Measurements from ENCODE around the gene UPK2. TPM values are rescaled to one million over a fixed set of nuclear protein-coding genes. Genes with fewer than 3 reads are reported as not detected.

Gene UPK2
- total and polyA plus RNA-seq, 2 of the 13 experiments (the other 11 are each of a cell fraction or from before 2014, with no cell fraction given), result not detected

DNA sequence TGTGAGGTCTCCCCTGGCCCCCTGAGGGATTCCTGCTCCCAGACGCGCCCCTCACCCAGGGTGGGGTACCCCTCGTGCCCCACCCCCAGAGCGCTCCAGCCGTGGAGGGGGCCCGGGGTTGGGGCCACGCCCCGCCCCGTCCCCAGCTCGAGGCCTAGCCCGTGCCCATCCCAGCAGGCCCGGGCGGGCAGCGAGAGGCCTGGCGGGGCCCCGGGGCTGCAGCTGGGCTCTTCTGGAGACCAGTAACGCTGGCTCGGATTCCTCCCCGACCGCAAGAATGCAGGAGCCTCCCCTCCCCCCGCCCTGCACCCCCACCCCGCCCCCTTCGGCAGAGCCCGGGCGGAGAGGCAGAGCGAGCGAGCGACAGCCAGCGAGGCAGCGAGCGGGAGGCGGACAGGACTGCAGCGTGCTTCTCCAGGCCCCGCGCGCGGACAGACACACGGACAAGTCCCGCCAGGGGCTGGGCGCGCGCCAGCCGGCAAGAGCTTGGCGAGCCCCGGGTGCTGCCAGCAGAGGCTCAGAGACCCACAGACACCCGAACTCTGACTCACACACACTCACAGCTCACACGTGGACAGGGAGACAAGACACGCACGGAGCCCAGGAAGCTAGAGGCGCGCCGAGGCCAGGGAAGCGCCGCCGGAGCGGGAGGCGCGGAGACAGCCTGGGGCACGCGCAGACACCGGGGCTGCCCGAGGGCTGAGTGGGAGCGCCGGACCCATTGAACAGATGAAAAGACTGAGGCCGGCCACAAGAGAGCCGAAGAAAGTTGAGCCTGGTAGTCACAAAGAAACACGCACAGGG is 45.6 kb upstream of the UPK2 start (continued):
- TF ChIP-seq, protein P1, sequence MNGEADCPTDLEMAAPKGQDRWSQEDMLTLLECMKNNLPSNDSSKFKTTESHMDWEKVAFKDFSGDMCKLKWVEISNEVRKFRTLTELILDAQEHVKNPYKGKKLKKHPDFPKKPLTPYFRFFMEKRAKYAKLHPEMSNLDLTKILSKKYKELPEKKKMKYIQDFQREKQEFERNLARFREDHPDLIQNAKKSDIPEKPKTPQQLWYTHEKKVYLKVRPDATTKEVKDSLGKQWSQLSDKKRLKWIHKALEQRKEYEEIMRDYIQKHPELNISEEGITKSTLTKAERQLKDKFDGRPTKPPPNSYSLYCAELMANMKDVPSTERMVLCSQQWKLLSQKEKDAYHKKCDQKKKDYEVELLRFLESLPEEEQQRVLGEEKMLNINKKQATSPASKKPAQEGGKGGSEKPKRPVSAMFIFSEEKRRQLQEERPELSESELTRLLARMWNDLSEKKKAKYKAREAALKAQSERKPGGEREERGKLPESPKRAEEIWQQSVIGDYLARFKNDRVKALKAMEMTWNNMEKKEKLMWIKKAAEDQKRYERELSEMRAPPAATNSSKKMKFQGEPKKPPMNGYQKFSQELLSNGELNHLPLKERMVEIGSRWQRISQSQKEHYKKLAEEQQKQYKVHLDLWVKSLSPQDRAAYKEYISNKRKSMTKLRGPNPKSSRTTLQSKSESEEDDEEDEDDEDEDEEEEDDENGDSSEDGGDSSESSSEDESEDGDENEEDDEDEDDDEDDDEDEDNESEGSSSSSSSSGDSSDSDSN (CRISPR knock-in tag; IDR thresholded peaks at IDR 0.05), result peak; percentile 54
- TF ChIP-seq ZNF660 (CRISPR knock-in tag; IDR thresholded peaks at IDR 0.05; ENCODE audit: borderline replicate concordance, low read depth) (no peak), NPAS2 (CRISPR knock-in tag; IDR thresholded peaks at IDR 0.05; ENCODE audit: borderline replicate concordance) (no peak), ZNF12 (CRISPR knock-in tag; IDR thresholded peaks at IDR 0.05) (no peak), NFIB (CRISPR knock-in tag; IDR thresholded peaks at IDR 0.05; ENCODE audit: borderline replicate concordance) (no peak), ZBTB42 (CRISPR knock-in tag; IDR thresholded peaks at IDR 0.05) (no peak), SSRP1 (CRISPR knock-in tag; IDR thresholded peaks at IDR 0.05) (no peak), KAT8 (CRISPR knock-in tag; IDR thresholded peaks at IDR 0.05) (no peak), MBD4 (IDR thresholded peaks at IDR 0.05; ENCODE audit: borderline replicate concordance, low read length) (no peak), ZNF83 (CRISPR knock-in tag; IDR thresholded peaks at IDR 0.05; ENCODE audit: borderline replicate concordance) (no peak; the same call in 1 of the 2 replicates), NFKB2 (CRISPR knock-in tag; IDR thresholded peaks at IDR 0.05; ENCODE audit: borderline replicate concordance) (no peak), ZMYM4 (CRISPR knock-in tag; IDR thresholded peaks at IDR 0.05) (0 out of 2 replicates have a peak, but pooled peaks have one; percentile 6), LCORL (IDR thresholded peaks at IDR 0.05) (no peak), LCORL (CRISPR knock-in tag; IDR thresholded peaks at IDR 0.05) (no peak), GATA4 (IDR thresholded peaks at IDR 0.05; ENCODE audit: borderline replicate concordance, low read depth) (no peak), ZFP36 (IDR thresholded peaks at IDR 0.05; ENCODE audit: borderline replicate concordance, low read depth, low read length, partially characterized antibody) (no peak), ARID2 (CRISPR knock-in tag; IDR thresholded peaks at IDR 0.05; ENCODE audit: borderline replicate concordance) (no peak), KLF15 (CRISPR knock-in tag; IDR thresholded peaks at IDR 0.05; ENCODE audit: borderline replicate concordance) (no peak)
- TF ChIP-seq, protein P2, sequence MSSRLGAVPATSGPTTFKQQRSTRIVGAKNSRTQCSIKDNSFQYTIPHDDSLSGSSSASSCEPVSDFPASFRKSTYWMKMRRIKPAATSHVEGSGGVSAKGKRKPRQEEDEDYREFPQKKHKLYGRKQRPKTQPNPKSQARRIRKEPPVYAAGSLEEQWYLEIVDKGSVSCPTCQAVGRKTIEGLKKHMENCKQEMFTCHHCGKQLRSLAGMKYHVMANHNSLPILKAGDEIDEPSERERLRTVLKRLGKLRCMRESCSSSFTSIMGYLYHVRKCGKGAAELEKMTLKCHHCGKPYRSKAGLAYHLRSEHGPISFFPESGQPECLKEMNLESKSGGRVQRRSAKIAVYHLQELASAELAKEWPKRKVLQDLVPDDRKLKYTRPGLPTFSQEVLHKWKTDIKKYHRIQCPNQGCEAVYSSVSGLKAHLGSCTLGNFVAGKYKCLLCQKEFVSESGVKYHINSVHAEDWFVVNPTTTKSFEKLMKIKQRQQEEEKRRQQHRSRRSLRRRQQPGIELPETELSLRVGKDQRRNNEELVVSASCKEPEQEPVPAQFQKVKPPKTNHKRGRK (CRISPR knock-in tag; IDR thresholded peaks at IDR 0.05), result no peak
- TF ChIP-seq, protein P3, sequence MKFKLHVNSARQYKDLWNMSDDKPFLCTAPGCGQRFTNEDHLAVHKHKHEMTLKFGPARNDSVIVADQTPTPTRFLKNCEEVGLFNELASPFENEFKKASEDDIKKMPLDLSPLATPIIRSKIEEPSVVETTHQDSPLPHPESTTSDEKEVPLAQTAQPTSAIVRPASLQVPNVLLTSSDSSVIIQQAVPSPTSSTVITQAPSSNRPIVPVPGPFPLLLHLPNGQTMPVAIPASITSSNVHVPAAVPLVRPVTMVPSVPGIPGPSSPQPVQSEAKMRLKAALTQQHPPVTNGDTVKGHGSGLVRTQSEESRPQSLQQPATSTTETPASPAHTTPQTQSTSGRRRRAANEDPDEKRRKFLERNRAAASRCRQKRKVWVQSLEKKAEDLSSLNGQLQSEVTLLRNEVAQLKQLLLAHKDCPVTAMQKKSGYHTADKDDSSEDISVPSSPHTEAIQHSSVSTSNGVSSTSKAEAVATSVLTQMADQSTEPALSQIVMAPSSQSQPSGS (CRISPR knock-in tag; IDR thresholded peaks at IDR 0.05), result no peak
- TF ChIP-seq, protein P4, sequence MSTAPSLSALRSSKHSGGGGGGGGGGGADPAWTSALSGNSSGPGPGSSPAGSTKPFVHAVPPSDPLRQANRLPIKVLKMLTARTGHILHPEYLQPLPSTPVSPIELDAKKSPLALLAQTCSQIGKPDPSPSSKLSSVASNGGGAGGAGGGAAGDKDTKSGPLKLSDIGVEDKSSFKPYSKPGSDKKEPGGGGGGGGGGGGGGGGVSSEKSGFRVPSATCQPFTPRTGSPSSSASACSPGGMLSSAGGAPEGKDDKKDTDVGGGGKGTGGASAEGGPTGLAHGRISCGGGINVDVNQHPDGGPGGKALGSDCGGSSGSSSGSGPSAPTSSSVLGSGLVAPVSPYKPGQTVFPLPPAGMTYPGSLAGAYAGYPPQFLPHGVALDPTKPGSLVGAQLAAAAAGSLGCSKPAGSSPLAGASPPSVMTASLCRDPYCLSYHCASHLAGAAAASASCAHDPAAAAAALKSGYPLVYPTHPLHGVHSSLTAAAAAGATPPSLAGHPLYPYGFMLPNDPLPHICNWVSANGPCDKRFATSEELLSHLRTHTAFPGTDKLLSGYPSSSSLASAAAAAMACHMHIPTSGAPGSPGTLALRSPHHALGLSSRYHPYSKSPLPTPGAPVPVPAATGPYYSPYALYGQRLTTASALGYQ (CRISPR knock-in tag; IDR thresholded peaks at IDR 0.05), result no peak
- TF ChIP-seq, protein P5, sequence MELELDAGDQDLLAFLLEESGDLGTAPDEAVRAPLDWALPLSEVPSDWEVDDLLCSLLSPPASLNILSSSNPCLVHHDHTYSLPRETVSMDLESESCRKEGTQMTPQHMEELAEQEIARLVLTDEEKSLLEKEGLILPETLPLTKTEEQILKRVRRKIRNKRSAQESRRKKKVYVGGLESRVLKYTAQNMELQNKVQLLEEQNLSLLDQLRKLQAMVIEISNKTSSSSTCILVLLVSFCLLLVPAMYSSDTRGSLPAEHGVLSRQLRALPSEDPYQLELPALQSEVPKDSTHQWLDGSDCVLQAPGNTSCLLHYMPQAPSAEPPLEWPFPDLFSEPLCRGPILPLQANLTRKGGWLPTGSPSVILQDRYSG (CRISPR knock-in tag; IDR thresholded peaks at IDR 0.05), result no peak

All from HepG2 (cell line).